Activated T-helper 17 cell treated with anti-CD3 and anti-CD28 coated beads, Interleukin-2, amount 50 U/mL, for 72 hours (primary cell): Measurements from ENCODE around the gene MDM1. TPM values are rescaled to one million over a fixed set of nuclear protein-coding genes. Genes with fewer than 3 reads are reported as not detected.
A peak's percentile ranks its signal among the peaks of the same experiment; 100 is the strongest.

Source experiments
- ATAC-seq: fragments of 150-1000 bp; cut with Tn5 transposase; replicated peaks from 2 replicates; pipeline ENCODE4 v1.10.0; 2021; ENCODE audit warnings: mild to moderate bottlenecking, moderate library complexity
- H3K27ac Mint-ChIP-seq: one replicate; pipeline ENCODE4 v1.8.0; 2022; ENCODE audit warnings: mixed read lengths
- H3K27me3 Mint-ChIP-seq: one replicate; pipeline ENCODE4 v1.8.0; 2022; ENCODE audit warnings: mixed read lengths
- H3K36me3 Mint-ChIP-seq: one replicate; pipeline ENCODE4 v1.8.0; 2022; ENCODE audit warnings: low read depth, mild to moderate bottlenecking, mixed read lengths
- H3K4me1 Mint-ChIP-seq: one replicate; pipeline ENCODE4 v1.8.0; 2022; ENCODE audit warnings: mixed read lengths
- H3K4me3 Mint-ChIP-seq: one replicate; pipeline ENCODE4 v1.8.0; 2022; ENCODE audit warnings: mild to moderate bottlenecking, mixed read lengths
- H3K9me3 Mint-ChIP-seq: one replicate; pipeline ENCODE4 v1.8.0; 2022; ENCODE audit warnings: mixed read lengths
- total RNA-seq, 2 donors: library from RNA; stranded (reverse); gene quantifications; one replicate each; pipeline ENCODE4 v1.2.3, GENCODE V29; 2022

The MDM1 gene
- total RNA-seq, 2 donors from 2014 or later, result 14.2 to 31.5 TPM

DNA sequence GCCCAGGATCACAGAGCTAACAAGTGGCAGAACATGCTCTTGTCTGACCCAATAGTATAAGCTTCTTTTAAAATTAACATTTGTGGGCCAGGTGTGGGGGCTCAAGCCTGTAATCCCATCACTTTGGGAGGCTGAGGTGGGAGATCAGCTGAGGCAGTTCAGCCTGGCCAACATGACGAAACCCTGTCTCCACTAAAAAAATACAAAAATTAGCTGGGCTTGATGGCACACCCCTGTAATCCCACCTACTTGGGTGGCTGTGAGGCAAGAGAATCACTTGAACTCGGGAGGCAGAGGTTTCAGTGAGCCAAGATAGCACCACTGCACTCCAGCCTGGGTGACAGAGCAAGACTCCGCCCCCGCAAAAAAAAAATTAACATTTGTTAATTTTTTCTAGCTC is 45.8 kb downstream of the MDM1 start:
- no peak for ATAC-seq
- H3K4me3 Mint-ChIP-seq, result no peak overlapping the region
- H3K36me3 Mint-ChIP-seq, result no peaks in the 10 kb centered on the region
- peaks cover 22% of the 10 kb centered on the region for H3K4me1 Mint-ChIP-seq
- H3K27ac Mint-ChIP-seq, result no peak overlapping the region
- H3K9me3 Mint-ChIP-seq, result no peaks in the 10 kb centered on the region
- H3K27me3 Mint-ChIP-seq, result no peaks in the 10 kb centered on the region

DNA sequence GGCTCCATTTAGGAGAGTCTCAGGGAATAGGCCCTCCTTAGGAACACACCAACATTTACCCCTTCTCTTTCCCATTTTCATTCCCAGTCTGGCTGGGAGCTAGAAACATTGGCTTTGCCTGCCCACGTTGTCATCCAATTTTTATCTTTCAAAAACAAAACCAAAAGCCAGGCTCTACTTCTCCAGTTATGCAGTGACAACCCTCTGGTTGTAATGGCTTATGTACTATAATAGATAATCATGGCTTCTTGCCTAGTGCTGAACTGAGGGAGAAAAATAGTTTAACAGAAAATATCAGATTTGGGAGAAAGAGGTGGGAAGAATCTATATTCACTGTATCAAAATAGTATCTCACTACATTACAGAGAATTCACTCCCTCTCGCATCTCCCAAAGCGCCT is 46.6 kb downstream of the MDM1 start:
- H3K9me3 Mint-ChIP-seq, result no peaks in the 10 kb centered on the region
- H3K27me3 Mint-ChIP-seq, result no peaks in the 10 kb centered on the region
- no peak overlapping the region for H3K4me3 Mint-ChIP-seq
- H3K27ac Mint-ChIP-seq, result no peak overlapping the region
- H3K4me1 Mint-ChIP-seq, result peaks cover 22% of the 10 kb centered on the region
- no peak for ATAC-seq
- H3K36me3 Mint-ChIP-seq, result no peaks in the 10 kb centered on the region

DNA sequence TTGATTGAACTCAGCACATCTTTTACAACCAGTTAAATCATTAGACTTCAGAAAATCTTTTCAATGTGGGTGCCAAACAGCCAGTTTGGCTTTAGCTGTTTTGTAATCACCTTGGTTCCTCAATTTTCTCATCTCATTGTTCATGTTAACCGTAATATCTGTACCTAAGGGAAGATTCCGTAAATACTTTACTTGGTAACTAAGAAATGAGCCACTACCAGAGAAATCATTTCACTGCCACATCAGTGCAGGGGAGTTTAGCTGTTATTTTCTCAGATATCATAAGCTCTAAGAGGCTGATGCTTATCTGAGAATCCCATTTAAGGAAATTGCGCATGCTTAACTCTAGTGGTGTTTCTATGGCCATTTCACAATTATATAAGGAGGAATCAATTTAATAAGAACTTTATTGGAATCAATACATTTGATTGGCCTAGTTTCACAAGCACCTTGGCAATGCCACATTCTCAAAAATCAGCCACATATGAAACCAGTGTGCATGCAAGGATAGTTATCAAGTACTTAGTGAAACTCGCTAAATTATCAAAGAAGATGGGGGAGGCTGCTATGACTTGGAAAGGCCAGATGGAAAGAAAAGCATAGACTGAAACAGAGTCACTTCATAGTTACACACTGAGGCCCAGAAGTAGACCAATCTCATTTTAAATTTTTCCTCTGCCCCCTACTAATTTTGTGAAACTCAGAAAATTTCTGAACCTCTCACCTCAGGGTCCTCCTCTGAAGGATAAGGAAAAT is 50.7 kb downstream of the MDM1 start:
- Mint-ChIP-seq H3K27me3 (no peaks in the 10 kb centered on the region), H3K9me3 (no peaks in the 10 kb centered on the region), H3K27ac (peak overlapping the region; percentile 86), H3K4me1 (peaks cover 32% of the 10 kb centered on the region), H3K36me3 (no peaks in the 10 kb centered on the region), H3K4me3 (peak overlapping the region; percentile 33)
- ATAC-seq, result peak; percentile 53

DNA sequence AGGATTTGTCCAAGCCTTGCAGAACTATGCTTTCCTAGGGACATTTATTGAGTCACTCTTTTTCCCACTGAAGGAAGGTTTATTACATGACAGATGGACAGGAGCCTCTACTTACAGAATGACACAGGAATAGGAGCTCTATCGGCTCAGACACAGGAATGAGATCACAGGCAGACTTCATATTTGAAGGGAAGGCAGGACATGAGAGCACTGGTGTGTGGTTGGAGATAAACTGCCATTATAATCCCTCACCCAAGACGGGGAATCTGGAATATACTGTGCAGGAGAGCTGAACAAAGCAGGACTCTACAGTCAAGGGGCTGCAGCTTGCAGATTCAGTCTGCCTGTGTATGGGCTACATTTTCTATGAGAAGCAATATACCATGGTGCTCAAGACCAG is 51.9 kb downstream of the MDM1 start:
- Mint-ChIP-seq H3K4me3 (no peak overlapping the region), H3K27me3 (no peaks in the 10 kb centered on the region), H3K27ac (peak overlapping the region; percentile 86), H3K4me1 (peaks cover 38% of the 10 kb centered on the region), H3K9me3 (no peaks in the 10 kb centered on the region), H3K36me3 (no peaks in the 10 kb centered on the region)
- no peak for ATAC-seq

DNA sequence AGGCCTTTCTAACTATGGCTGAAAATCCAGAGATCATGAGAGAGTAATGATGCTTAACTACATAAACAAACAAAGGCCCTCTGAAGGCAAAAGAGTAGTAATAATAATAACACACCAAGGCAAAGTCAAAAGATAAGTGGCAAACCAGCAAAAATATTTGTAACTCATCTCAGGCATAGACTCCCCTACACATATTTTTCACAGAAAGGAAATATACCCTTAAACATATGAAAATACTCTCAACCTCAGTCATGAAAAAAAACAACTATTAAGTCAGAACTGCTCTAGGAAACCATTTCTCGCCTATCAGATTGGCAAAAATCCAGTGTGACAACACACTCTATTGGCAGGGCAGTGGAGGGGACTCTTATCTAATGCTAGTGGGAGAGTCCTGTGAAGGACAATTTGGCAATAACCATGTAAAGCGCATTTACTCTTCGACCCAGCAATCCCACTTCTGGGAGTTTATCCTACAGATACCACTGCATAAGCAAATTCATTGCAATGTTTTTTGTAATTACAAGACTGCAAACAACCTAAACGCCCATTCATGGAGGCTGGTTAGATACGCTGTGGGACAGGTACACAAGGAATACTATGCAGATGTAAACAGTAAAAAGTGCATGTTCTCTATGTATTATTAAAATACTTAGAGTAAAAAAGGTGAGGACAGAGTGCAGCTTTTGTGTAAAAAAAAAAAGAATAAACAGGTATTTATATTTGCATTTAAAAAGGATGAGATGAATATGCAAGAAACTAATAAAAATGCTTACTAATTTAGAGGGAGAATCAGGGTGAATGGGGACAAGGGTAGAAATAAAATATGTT is 52.7 kb downstream of the MDM1 start:
- Mint-ChIP-seq H3K9me3 (no peaks in the 10 kb centered on the region), H3K27ac (peak overlapping the region; percentile 3), H3K4me1 (peaks cover 38% of the 10 kb centered on the region), H3K36me3 (no peaks in the 10 kb centered on the region), H3K4me3 (peak overlapping the region; percentile 12), H3K27me3 (no peaks in the 10 kb centered on the region)
- ATAC-seq, result peak; percentile 8

DNA sequence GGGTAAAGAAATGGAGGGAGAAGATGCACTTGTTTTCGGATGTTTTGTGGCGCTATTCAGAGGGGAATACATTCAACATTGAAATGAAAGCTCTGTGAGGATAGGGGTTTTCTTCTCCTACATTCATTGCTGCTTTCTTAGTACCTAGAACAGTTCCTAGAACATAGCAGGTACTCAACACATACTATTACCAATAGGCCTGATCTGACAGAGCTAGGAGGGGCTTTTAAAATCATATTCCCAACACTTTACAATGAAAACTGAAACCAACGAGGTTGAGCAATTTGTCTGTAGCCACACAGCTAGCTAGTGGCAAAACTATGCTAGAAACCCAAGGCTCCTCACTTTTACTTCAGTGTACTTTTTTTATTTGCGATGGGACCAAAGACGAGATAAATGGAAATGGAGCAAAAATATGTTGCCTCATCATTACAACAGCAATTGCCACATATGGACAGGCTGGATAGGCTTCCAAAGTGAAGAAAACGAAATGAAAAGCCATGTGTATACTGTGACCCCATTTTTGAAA is 55.7 kb downstream of the MDM1 start:
- no peaks in the 10 kb centered on the region for H3K27me3 Mint-ChIP-seq
- H3K27ac Mint-ChIP-seq, result peak overlapping the region; percentile 68
- no peaks in the 10 kb centered on the region for H3K36me3 Mint-ChIP-seq
- no peaks in the 10 kb centered on the region for H3K9me3 Mint-ChIP-seq
- peak overlapping the region; percentile 59 for H3K4me3 Mint-ChIP-seq
- peak; percentile 39 for ATAC-seq
- H3K4me1 Mint-ChIP-seq, result peaks cover 33% of the 10 kb centered on the region

DNA sequence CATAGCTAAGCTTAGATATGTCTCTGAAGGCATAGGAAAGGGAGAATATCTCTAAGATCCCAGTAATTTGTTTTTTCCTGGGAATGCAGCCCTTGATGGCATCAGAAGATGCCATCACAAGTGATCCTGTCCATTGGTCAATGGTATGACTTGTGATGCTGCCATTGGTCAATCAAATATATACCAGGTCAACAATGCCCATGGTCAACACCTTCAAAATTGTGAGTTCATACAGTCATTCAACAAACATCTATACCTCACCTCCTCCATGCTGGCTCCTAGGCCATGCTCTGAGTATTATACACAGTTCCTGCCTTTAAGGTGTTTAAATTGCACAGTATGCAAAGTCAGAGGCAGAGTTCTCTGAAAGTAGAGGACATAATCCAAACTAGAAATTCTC is 59.4 kb downstream of the MDM1 start:
- peaks cover 9% of the 10 kb centered on the region for H3K27me3 Mint-ChIP-seq
- no peaks in the 10 kb centered on the region for H3K36me3 Mint-ChIP-seq
- no peak overlapping the region for H3K4me3 Mint-ChIP-seq
- ATAC-seq, result no peak
- no peaks in the 10 kb centered on the region for H3K9me3 Mint-ChIP-seq
- no peak overlapping the region for H3K27ac Mint-ChIP-seq
- peaks cover 27% of the 10 kb centered on the region for H3K4me1 Mint-ChIP-seq

DNA sequence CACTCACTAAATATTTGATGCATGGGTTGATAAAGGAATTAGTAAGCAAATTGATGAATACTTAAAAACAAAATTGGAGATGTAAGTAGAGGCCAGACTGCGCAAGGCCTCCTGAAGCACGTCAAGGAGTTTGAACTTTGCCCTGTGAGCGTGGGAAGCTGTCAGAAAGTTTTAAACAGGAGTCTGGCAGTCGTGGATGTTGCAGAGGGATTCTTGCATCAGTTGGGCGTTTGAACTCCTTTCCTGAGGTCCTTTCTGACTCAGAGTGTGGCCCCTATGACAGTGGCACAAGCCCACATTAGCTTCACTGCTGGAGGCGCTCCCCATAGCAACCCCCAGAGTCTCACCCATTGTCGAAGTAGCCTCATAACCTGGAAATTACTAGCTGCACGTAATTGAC is 60.8 kb downstream of the MDM1 start:
- no peaks in the 10 kb centered on the region for H3K36me3 Mint-ChIP-seq
- H3K27me3 Mint-ChIP-seq, result peaks cover 9% of the 10 kb centered on the region
- H3K27ac Mint-ChIP-seq, result no peak overlapping the region
- no peak for ATAC-seq
- H3K4me3 Mint-ChIP-seq, result no peak overlapping the region
- H3K4me1 Mint-ChIP-seq, result peaks cover 20% of the 10 kb centered on the region
- H3K9me3 Mint-ChIP-seq, result no peaks in the 10 kb centered on the region

DNA sequence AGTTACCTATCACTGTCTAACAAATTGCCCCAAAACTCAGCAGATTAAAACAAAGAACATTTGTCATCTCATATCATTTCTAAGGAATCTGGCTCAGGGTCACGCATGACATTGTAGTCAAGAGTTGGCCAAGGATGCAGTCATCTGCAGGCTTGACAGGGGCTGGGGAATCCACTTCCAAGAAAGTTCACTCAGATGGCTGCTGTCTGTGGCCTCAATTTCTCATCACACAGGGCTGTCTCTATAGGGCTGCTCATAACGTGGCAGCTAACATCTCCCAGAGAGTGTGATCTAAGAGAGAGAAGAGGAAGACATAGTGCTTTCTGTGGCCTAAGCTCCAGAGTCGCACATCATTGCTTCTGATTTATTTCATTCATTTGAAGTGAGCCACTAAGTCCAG is 61.8 kb downstream of the MDM1 start:
- Mint-ChIP-seq H3K9me3 (no peaks in the 10 kb centered on the region), H3K4me1 (peaks cover 20% of the 10 kb centered on the region), H3K4me3 (peak overlapping the region; percentile 21), H3K36me3 (no peaks in the 10 kb centered on the region), H3K27ac (peak overlapping the region; percentile 21), H3K27me3 (peaks cover 13% of the 10 kb centered on the region)
- peak; percentile 13 for ATAC-seq

DNA sequence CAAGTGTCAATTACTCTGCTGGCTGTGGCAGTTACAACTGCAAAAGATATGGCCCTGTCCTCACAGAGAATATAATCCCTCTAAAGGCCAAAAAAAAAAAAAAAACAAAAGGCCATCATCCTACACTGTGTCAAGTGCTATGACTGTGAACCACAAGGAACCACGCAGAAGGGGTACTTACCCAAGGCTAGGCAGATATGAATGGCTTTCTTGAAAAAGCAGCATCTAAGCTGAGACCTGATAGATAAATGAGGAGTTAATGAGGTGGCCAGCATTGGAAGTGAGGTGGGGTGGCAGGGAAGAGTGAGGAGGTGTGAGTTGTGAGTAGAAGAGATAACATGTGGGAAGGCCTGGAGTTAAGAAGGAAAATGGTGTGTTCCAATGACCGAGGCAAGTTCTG is 62.4 kb downstream of the MDM1 start:
- H3K4me1 Mint-ChIP-seq, result peaks cover 26% of the 10 kb centered on the region
- ATAC-seq, result peak; percentile 64
- peak overlapping the region; percentile 21 for H3K27ac Mint-ChIP-seq
- H3K36me3 Mint-ChIP-seq, result no peaks in the 10 kb centered on the region
- peak overlapping the region; percentile 21 for H3K4me3 Mint-ChIP-seq
- no peaks in the 10 kb centered on the region for H3K9me3 Mint-ChIP-seq
- peaks cover 16% of the 10 kb centered on the region for H3K27me3 Mint-ChIP-seq

DNA sequence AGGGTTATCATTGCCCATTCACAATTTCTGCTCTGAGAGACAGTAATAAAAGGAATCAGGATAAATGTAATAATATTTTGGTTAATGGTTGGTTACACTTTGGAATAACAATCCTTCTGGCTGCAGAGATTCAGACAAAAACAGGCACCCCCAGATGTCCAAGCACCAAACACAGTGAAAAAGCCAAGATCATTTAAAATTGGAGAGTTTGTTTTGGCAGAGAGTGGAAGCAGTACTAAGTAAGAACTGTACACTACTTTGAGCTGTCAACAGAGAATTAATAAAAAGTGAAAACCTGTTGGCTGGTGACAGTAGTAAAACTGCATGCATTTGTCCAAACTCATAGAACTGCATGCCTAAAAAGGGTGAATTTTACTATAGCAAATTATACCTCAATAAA is 63.2 kb downstream of the MDM1 start:
- no peaks in the 10 kb centered on the region for H3K9me3 Mint-ChIP-seq
- peaks cover 31% of the 10 kb centered on the region for H3K4me1 Mint-ChIP-seq

DNA sequence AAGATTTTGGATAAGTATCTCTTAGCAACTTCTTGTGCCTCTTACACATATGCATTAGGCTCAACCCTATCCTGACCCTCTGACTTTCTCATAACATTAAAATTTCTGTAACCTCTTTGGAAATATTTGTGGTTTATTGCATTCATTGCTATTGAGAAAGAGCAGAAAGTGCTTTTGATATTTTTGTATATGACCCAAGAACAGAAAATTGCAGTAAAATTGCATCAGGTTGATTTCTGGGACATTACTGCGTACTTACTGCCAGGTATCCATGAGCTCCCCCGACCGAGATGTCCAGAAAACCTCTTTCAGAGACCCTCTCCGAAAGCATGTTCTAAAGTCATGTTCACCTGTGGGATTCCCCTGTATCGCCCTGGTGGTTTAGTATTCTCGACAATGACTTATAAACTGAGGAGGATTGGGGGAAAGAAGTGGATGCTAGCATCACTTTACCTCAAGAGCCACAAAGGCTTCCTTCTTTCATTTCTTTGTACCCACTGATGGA is 64.2 kb downstream of the MDM1 start:
- Mint-ChIP-seq H3K27ac (peak overlapping the region; percentile 22), H3K9me3 (no peaks in the 10 kb centered on the region), H3K4me3 (peak overlapping the region; percentile 37), H3K36me3 (no peaks in the 10 kb centered on the region), H3K4me1 (peaks cover 31% of the 10 kb centered on the region), H3K27me3 (peaks cover 24% of the 10 kb centered on the region)
- ATAC-seq, result peak; percentile 73

More for the DNA sequence above, 63.2 kb downstream of the MDM1 start:
- H3K4me3 Mint-ChIP-seq, result peak overlapping the region; percentile 21
- no peaks in the 10 kb centered on the region for H3K36me3 Mint-ChIP-seq
- no peak for ATAC-seq
- peaks cover 18% of the 10 kb centered on the region for H3K27me3 Mint-ChIP-seq
- peak overlapping the region; percentile 21 for H3K27ac Mint-ChIP-seq

DNA sequence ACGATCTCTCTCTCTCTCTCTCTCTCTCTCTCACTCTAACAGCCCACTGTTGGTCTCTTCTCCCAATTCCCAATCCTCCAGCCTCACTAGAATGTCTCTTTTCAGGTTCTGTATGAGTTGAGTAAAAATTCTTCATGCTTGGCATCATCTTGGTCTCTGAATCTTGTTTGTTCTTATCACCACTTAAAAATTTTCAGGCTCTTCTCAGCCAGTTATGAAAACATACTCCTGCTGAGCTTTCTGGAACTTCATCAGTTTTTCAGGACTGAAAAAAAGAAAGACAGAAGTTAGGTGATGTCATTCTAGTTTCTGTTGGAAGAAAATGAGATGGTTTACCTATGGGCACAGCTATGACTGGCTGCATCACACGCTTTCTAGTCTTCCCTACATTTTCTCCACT is 67.3 kb downstream of the MDM1 start:
- H3K4me1 Mint-ChIP-seq, result peaks cover 33% of the 10 kb centered on the region
- no peaks in the 10 kb centered on the region for H3K36me3 Mint-ChIP-seq
- H3K4me3 Mint-ChIP-seq, result peak overlapping the region; percentile 49
- no peaks in the 10 kb centered on the region for H3K9me3 Mint-ChIP-seq
- peaks cover 24% of the 10 kb centered on the region for H3K27me3 Mint-ChIP-seq
- peak overlapping the region; percentile 72 for H3K27ac Mint-ChIP-seq
- ATAC-seq, result peak; percentile 26

DNA sequence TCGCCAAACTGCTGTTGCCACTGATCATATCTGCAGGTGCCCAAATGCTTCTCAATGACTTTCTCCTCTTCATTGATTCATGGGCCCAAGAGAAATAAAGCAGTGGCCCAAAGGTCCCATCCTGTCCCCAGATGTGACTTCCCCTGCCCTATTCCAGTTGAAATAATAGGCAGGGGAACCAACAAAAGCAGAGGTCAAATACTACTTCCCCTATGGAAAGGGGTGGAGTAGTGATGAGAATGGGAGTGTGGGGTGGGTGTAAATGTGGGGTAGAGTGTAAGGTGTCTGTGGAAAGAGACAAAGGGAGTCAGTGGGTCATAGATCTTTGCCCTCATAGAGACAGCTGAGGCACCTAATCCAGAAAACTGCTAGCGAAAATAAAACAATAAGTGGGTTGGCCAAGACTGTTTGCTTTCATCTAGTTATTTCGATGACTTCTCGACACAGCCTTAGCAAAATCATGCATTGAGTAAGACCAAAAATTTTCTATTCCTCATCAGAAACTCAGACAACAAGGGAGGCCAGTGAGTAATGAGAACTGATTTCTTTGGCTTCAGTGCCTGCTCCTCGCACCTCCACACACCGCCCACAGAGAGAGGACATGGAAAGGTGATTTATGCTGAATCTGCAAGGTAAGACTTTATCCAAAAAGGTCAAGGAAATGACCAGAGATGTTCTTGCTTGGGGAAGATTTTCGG is 67.9 kb downstream of the MDM1 start:
- peaks cover 32% of the 10 kb centered on the region for H3K4me1 Mint-ChIP-seq

More for the DNA sequence above, 67.9 kb downstream of the MDM1 start:
- no peaks in the 10 kb centered on the region for H3K36me3 Mint-ChIP-seq
- H3K4me3 Mint-ChIP-seq, result peak overlapping the region; percentile 49
- H3K9me3 Mint-ChIP-seq, result no peaks in the 10 kb centered on the region
- H3K27me3 Mint-ChIP-seq, result peaks cover 19% of the 10 kb centered on the region
- H3K27ac Mint-ChIP-seq, result peak overlapping the region; percentile 72
- peak; percentile 45 for ATAC-seq
